ENCODE measurements around the gene PEX11G.
"Not testable (repeated sequence)": the region's sequence is repeated elsewhere in the genome, so short reads cannot be mapped to it uniquely, and the experiment has no call there.

The PEX11G gene

DNA sequence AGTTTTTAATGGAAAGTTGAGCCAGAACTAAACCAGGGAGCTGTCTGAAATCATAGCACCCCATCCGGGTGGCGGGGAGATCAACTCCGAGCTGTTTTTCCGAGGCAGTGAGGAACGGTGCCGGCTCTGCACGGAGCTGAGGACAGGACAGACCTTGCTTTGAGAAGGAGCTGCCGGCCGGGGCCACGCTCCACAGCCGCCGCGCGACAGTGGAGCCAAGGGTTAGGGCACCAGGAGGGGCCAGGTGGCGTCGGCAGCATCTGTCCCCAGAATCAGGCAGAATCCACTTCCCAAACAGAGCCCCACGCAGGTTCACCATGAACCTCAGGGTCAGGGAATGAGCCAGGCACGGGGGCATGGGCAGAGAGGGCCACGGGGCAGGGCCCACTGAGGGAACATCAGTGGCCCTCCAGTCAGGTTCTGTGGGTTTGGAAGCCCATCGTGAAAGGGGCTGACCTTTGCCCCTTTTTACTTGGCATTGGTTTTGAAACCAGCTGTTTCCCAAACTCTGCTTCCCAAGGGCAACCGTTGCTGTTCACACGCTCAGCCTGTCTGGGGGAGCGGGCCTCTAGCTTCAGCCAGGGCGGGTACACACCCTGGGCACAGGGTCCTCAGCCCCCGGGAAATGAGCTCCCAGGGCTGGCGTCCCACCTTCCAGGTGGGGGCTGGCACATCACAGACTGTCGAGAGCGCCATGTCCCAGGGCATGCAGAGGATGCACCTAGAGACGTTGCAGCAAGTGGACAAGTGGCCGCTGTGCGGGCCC lies 18.1 kb downstream of the PEX11G start:
- DNase-seq (ENCODE audit: low read depth in 1 of 2, low spot score in 1 of 2) = no peak

DNA sequence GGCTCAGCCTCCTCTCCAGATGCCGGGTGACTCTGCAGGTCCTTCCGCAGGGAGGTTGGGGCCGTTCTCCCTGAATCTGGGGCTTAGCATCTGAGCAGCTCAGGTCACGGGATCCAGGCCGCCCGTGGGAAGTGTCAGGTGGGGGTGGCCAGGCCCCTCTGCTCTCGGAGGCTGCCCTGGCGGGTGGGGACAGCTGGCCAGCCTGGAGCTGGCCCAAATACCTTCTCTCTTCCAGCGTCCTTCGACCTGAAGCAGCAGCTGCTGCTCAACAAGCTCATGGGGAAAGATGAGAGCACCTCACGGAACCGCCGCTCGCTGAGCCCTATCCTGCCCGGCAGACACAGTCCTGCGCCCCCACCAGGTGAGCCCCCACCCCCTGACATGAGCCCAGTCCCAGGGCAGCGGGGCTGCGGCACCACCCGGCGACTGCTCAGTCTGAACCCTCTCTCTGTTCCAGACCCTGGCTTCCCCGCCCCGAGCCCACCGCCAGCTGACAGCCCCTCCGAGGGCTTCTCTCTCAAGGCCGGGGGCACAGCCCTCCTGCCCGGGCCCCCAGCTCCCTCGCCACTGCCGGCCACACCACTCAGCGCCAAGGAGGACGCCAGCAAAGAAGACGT lies 19.1 kb downstream of the PEX11G start:
- no peak for DNase-seq (ENCODE audit: low read depth in 1 of 2, low spot score in 1 of 2)

DNA sequence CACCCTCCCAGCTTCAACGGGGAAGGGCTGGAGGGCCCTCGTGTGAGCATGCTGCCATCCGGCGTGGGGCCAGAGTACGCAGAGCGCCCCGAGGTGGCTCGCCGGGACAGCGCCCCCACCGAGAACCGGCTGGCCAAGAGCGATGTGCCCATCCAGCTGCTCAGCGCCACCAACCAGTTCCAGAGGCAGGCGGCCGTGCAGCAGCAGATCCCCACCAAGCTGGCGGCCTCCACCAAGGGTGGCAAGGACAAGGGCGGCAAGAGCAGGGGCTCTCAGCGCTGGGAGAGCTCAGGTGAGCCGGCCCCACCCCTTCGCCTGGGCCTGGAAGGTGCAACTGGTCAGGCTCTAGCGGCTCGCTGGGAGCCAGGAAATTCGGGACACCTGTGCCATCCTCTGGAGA lies 20.0 kb downstream of the PEX11G start:
- no peak for DNase-seq (ENCODE audit: low read depth in 1 of 2, low spot score in 1 of 2)

DNA sequence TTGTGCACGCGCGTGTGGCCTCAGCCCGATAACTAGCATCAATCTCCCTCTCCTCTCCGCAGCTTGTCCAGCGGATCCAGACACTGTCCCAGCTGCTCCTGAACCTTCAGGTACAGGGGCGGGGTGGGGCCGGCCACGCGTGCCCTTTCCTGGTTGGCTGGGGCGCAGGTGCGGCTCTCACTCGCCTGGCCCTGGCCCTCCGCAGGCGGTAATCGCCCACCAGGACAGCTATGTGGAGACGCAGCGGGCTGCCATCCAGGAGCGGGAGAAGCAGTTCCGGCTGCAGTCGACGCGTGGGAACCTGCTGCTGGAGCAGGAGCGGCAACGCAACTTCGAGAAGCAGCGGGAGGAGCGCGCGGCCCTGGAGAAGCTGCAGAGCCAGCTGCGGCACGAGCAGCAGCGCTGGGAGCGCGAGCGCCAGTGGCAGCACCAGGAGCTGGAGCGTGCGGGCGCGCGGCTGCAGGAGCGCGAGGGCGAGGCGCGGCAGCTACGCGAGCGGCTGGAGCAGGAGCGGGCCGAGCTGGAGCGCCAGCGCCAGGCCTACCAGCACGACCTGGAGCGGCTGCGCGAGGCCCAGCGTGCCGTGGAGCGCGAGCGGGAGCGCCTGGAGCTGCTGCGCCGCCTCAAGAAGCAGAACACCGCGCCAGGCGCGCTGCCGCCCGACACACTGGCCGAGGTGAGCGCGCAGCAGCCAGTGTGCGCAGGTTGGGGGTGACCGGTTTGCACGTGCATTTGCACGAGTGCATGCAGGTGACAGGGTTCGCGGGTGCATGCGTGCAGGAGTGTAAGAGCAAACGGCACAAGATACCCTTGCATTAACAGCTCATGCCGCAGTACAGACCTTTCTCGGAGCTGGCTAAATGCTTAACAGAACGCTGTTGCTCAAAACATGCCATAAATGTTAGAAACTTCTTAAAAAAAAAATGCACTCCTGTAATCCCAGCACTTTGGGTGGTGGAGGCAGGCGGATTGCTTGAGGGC lies 21.5 kb downstream of the PEX11G start:
- DNase-seq (ENCODE audit: low read depth in 1 of 2, low spot score in 1 of 2) = no peak

DNA sequence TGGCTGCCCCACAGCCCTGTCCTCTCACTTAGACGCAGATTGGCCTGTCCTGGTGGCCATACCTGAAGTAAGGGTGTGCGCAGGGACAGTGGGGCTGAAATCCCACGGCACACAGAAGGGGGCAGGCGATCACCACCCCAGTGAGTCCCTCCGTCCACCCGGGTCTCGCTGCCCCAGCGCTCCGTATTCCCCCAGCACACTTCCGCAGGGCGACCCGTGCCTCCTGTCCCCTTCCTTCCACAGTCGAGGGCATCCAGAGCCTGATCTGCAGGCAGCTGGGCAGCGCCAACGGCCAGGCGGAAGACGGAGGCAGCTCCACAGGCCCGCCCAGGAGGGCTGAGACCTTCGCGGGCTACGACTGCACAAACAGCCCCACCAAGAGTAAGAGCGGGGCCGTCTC lies 25.3 kb downstream of the PEX11G start:
- DNase-seq (ENCODE audit: low read depth in 1 of 2, low spot score in 1 of 2) = no peak

DNA sequence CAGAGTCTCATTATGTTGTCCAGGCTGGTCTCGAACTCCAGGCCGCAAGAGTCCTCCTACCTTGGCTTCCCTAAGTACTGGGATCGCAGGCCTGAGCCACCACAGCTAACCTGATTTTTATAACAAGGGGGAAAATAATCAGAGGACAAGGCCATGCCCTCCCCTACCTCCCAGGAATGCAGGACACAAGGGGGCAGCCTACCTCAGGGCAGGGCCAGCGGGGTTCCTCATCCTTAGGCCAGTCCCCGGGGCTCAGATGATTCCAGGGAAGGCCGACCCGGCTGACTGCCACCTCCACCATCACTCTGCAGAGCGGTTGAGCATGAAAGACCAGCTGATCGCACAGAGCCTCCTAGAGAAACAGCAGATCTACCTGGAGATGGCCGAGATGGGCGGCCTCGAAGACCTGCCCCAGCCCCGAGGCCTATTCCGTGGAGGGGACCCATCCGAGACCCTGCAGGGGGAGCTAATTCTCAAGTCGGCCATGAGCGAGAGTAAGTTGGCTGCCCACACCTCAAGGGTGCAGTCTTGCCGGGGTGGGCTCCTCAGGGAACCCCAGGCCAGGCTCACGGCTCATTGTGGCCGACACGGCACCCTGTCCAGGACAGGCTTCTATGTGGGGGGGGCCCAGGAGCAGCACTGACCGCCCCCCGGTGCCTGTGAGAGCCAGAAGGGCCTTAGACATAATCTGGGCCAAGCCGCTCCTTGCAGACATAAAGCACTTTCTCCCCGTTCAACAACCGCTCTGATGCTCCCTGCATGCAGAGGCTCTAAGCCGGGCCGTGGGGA lies 26.8 kb downstream of the PEX11G start:
- no peak for DNase-seq (ENCODE audit: low read depth in 1 of 2, low spot score in 1 of 2)

DNA sequence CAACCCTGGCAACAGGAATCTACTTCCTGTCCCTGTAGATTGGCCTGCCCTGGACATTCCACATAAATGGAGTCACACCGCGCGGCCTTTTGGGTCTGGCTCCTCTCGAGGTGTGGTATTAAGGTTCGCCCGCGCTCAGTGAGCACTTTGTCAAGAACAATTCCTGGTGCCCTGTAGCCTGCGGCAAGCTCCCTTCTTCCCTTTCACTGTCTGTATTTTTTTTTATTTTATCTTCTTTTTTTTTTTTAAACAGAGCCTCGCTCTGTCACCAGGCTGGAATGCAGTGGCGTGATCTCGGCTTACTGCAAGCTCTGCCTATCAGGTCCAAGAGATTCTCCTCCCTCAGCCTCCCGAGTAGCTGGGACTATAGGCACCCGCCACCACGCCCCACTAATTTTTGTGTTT lies 28.3 kb downstream of the PEX11G start:
- DNase-seq (ENCODE audit: low read depth in 1 of 2, low spot score in 1 of 2) = no peak

DNA sequence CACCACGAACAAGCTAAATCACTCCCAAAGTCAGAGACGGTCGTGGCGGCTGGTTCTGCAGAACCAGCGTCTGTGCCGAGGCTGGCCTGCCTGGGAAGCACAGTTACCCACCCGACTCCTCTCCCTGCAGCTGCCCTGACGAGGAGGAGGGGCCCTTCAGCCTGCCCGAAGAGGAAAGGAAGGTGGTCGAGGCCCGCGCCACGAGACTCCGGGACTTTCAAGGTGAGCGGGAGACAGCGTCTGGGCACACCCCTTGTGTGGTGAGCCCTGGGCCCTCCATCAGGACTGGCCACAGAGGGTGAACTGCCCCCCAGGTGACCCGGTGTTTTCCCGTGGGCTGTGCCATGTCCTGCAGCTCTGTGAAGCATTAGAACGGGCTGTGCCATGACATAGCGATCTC lies 29.1 kb downstream of the PEX11G start:
- no peak for DNase-seq (ENCODE audit: low read depth in 1 of 2, low spot score in 1 of 2)

DNA sequence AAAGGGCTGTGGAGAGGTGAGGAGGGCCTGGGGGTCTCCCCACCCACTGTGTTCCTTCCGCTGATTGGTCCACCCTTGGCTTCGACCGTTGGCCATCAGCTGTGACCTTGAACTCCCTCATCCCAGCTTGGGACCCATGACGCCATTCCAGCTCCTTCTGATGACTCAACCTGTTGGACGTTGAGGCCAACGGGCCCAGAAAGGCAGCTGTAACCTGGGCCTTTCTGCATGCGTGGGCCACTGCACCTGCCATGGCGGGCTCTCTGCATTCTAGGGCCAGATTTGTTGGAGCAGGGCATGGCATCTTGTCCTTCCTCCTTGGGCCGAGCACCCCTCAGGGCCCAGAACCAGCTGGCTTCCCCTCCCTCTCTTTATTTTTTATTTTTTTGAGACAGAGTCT lies 30.2 kb downstream of the PEX11G start:
- DNase-seq (ENCODE audit: low read depth in 1 of 2, low spot score in 1 of 2) = no peak

DNA sequence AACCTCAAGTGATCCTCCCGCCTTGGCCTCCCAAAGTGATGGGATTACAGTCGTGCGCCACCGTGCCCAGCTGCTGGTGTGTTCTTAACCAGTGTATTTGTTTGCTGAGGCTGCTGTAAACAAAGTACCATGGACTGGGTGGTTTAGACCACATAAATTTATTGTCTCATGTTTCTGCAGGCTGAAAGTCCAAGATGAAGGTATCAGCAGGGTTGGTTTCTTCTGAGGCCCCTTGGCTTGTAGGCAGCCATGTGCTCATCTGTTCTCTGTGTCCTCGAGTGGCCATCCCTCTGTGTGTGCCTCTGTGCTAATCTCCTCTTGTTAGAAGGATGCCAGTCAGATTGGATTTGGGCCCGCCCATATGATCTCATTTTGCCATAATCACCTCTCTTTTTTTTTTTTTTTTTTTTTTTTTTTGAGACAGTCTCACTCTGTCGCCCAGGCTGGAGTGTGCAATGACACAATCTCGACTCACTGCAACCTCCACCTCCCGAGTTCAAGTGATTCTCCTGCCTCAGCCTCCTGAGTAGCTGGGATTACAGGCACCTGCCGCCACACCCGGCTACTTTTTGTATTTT lies 31.8 kb downstream of the PEX11G start:
- DNase-seq (ENCODE audit: low read depth in 1 of 2, low spot score in 1 of 2) = no peak

DNA sequence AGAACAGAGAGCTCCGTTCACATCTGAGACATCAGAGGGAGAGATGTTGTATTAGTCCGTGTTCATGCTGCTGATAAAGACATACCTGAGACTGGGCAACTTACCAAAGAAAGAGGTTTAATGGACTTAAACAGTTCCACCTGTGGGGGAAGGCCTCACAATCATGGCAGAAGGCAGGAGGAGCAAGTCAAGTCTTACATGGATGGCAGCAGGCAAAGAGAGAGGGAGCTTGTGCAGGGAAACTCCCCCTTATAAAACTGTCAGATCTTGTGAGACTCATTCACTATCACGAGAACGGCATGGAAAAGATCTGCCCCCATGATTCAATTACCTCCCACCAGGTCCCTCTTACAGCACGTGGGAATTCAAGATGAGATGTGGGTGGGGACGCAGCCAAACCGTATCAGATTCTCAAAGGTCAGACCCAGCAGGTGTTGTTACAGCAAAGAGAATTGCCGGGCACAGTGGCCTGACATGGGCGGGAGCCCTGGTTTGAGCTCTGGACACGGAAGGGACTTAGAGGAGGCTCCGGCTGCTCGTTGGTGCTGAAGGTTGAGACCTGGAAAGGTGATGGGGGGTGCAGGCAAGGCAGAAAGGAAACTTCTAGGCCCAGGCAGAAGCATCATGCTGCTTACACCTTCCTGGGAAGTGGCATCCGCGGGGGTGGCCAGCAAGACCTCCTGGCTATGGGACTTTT lies 33.1 kb downstream of the PEX11G start:
- no peak for DNase-seq (ENCODE audit: low read depth in 1 of 2, low spot score in 1 of 2)

DNA sequence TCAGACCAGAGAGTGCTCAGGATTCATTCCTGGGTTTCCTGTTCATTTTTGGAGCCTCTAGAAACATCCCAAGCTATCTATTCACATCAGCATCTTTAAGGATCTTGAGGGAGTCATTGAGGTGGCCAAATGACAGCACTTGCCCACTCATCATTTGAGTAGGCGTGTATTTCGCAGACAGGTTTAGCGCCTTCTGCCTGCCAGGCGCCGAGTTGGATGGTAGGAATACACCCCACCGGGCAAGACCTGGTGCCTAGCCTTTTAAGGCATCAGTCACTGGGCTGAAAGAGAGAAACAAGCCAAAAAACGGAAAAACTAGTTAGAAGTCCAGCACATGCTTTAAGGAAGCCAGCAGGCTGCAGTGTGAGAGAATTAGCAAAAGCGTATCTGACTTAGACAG lies 33.8 kb downstream of the PEX11G start:
- no peak for DNase-seq (ENCODE audit: low read depth in 1 of 2, low spot score in 1 of 2)

DNA sequence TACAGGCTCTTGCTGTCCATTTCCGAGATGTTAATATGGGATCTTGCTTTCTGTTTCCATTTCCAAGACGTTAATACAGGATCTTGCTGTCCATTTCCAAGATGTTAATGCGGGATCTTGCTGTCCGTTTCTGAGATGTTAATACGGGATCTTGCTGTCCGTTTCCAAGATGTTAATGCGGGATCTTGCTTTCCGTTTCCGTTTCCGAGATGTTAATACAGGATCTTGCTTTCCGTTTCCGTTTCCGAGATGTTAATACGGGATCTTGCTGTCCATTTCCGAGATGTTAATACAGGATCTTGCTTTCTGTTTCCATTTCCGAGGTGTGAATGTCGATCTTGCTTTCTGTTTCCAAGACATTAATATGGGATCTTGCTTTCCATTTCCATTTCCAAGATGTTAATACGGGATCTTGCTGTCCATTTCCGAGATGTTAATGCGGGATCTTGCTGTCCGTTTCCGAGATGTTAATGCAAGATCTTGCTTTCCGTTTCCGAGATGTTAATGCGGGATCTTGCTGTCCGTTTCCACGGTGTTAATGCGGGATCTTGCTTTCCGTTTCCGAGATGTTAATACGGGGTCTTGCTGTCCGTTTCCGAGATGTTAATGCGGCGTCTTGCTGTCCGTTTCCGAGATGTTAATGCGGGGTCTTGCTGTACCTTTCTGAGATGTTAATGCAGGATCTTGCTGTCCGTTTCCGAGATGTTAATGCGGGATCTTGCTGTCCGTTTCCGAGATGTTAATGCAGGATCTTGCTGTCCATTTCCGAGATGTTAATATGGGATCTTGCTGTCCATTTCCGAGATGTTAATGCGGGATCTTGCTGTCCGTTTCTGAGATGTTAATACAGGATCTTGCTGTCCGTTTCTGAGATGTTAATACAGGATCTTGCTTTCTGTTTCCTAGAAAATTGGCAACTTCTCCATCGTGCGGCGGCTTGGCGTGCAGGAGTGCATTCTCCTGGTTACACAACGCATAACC lies 38.3 kb downstream of the PEX11G start:
- no peak for DNase-seq (ENCODE audit: low read depth in 1 of 2, low spot score in 1 of 2)

DNA sequence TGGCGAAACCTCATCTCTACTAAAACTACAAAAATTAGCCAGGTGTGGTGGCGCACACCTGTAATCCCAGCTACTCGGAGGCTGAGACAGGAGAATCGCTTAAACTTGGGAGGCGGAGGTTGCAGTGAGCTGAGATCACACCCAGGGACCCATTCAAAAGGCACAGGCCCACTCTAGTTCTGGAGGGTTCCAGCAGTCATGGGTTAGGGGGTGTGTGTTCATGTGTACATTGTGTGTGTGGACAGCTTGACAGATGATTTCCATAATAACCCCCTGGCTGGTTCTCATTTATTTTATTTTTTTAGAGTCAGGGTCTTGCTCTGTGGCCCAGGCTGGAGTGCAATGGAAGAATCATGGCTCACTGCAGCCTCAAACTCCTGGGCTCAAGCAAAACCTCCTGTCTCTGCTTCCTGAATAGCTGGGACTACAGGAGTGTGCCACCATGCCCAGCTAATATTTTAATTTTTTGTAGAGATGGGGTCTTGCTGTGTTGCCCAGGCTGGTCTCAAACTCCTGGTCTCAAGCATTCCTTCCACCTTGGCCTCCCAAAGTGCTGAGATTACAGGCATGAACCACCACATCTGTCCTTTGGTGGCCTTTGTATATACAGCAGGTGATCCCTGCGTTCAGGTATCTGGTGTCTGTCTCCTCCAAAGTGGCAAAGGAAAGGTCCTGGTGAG lies 39.3 kb downstream of the PEX11G start:
- DNase-seq (ENCODE audit: low read depth in 1 of 2, low spot score in 1 of 2) = not testable (repeated sequence)

DNA sequence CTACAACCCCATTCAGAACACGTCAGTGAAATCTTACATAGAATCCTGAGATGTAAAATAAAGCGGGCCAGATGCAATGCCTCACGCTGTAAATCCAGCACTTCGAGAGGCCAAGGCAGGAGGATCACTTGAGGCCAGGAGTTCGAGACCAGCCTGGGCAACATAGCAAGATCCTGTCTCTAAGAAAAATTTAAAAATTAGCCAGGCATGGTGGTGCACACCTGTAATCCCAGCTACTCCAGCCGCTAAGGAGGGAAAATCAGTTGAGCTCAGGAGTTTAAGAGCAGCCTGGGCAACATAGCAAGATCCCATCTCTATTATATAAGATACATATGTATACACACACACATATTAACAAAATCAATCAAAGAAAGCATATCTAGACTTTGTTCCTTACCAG lies 41.2 kb downstream of the PEX11G start:
- no peak for DNase-seq (ENCODE audit: low read depth in 1 of 2, low spot score in 1 of 2)

DNA sequence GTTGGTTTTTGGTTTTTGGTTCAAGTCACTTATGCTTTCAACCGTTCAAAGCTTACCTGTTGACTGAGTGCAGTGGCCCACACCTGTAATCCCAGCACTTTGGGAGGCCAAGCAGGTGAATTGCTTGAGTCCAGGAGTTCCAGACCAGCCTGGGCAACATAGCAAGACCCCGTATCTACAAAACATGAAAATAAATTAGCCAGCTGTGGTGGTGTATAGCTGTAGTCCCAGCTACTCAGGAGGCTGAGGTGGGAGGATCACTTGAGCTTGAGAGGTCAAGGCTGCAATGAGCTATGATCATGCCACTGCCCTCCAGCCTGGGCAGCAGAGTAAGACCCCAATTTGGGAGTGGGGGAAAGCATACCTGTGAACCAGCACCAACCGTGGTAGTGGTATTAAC lies 43.7 kb downstream of the PEX11G start:
- DNase-seq (ENCODE audit: low read depth in 1 of 2, low spot score in 1 of 2) = no peak

DNA sequence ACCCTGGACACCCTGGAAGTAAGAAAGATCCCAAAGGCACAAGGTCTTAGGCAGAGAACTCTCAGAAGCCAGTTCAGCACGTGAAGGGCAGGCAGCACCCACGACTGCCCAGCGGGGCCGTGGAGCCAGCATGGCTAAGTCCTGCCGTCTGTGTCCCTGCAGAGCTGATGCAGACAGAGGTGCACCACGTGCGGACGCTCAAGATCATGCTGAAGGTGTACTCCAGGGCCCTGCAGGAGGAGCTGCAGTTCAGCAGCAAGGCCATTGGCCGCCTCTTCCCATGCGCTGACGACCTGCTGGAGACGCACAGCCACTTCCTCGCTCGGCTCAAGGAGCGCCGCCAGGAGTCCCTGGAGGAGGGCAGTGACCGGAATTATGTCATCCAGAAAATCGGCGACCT lies 44.8 kb downstream of the PEX11G start:
- no peak for DNase-seq (ENCODE audit: low read depth in 1 of 2, low spot score in 1 of 2)

DNA sequence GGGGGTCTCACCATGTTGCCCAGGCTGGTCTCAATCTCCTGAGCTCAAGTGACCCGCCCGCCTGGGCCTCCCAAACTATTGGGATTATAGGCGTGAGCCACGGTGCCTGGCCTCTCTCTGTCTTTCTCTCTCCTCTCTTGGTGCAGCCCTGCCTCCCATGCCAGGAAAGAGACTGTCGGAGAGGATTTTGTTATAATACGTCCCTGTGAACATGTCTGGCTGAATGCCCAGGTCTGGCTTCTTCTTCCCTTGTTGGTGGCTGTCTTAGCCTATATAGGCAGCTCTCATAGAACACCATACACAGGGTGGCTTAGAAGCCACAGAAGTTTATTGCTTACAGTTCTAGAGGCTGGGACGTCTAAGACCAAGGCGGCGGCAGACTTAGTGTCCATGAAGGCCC lies 46.4 kb downstream of the PEX11G start:
- no peak for DNase-seq (ENCODE audit: low read depth in 1 of 2, low spot score in 1 of 2)

Data from stimulated activated CD4-positive, alpha-beta T cell treated with anti-CD3 and anti-CD28 coated beads, Interleukin-15, amount 100 ng/mL, for 1 hour (primary cell).